ENCODE measurements around the gene CADPS2. TPM values are rescaled to one million over a fixed set of nuclear protein-coding genes. Genes with fewer than 3 reads are reported as not detected.

Gene CADPS2
- total and polyA plus RNA-seq, 2 of the 8 experiments (the other 6 are each of a cell fraction or from before 2014, with no cell fraction given), result 8.9 to 22.3 TPM

DNA sequence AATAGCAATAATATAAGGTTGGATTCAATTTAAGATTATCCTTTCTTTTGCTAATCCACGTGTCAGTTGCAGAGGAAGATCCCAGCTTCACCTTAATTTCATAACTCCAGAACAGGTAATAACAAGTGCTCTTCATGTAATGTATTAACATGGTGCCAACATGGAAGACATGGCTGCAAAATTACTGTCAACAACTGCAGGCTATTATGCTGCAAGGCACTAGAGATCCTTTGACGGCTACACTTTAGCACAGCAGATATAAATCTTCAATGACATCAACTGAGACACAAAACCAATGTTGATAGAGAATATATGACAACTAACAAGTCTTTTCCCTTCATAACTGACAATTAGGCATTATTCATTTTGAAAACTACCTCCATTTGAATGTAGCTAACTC, 283.5 kb downstream of the CADPS2 start:
- ChIA-PET CTCF (ENCODE audit: partially characterized antibody) (no interaction called here), POLR2A (ENCODE audit: partially characterized antibody) (no interaction called here)
- H2BK20ac ChIP-seq (ENCODE audit: low read length), result no peak overlapping the region
- no peak overlapping the region for H3K14ac ChIP-seq (ENCODE audit: insufficient read length)
- no peak overlapping the region for H4K91ac ChIP-seq (replicated peaks; ENCODE audit: insufficient read length, low read length)
- no peak overlapping the region for H3K4me3 ChIP-seq (ENCODE audit: extremely low read depth in 1 of 4, insufficient read depth in 2 of 4, low read depth in 3 of 4, low read length in 4 of 4)
- H3K9ac ChIP-seq (replicated peaks in 1 of 4; ENCODE audit: extremely low read depth in 1 of 4, low read depth in 3 of 4, low read length in 3 of 4), result no peak overlapping the region
- no peak overlapping the region for H2BK12ac ChIP-seq (ENCODE audit: low read depth, low read length)
- peaks cover 0 to 5% (median 0%) of the 10 kb centered on the region in 4 experiments; a peak in 1 of 8 replicates for H3K36me3 ChIP-seq (ENCODE audit: control insufficient read depth in 2 of 4, insufficient read depth in 4 of 4, low read length in 3 of 4)
- H3K27ac ChIP-seq (ENCODE audit: low read depth, low read length), result no peak overlapping the region
- no peaks in the 10 kb centered on the region for H4K20me1 ChIP-seq (replicated peaks in 1 of 2; ENCODE audit: control insufficient read depth in 1 of 2, insufficient read depth in 2 of 2, low read length in 2 of 2)
- DNase-seq (ENCODE audit: low read depth in 1 of 2, low spot score in 2 of 2), result no peak
- no peak overlapping the region for H2BK15ac ChIP-seq (ENCODE audit: low read length)
- no peak overlapping the region for H4K5ac ChIP-seq (ENCODE audit: insufficient read length, low read depth, low read length)
- no peak overlapping the region for H3K4ac ChIP-seq (replicated peaks; ENCODE audit: insufficient read length, low read depth, low read length)
- peaks cover 6 to 8% of the 10 kb centered on the region in 2 experiments; a peak in 2 of 4 replicates for H3K9me3 ChIP-seq (ENCODE audit: insufficient read depth in 2 of 2, low read depth in 1 of 2, low read length in 1 of 2)
- H3K79me2 ChIP-seq (ENCODE audit: control insufficient read depth in 1 of 2, insufficient read depth in 2 of 2, low read length in 2 of 2), result no peaks in the 10 kb centered on the region
- H3K4me1 ChIP-seq (replicated peaks in 1 of 4; ENCODE audit: control insufficient read depth in 3 of 4, insufficient read depth in 4 of 4, low read length in 3 of 4), result no peaks in the 10 kb centered on the region
- no peak for FAIRE-seq
- H3K79me1 ChIP-seq (ENCODE audit: low read depth, low read length), result no peaks in the 10 kb centered on the region
- no peak overlapping the region for H2BK5ac ChIP-seq (ENCODE audit: low read depth, low read length)
- no peak overlapping the region for H2AFZ ChIP-seq (ENCODE audit: low read length)
- no peak overlapping the region for H2AK5ac ChIP-seq (ENCODE audit: low read depth, low read length)
- peaks cover 0 to 1% (median 0%) of the 10 kb centered on the region in 4 experiments; a peak in 1 of 7 replicates for H3K27me3 ChIP-seq (replicated peaks in 1 of 4; ENCODE audit: control insufficient read depth in 3 of 4, extremely low read depth in 1 of 4, insufficient read depth in 3 of 4, low read length in 3 of 4)
- no peak overlapping the region for H2BK120ac ChIP-seq (replicated peaks; ENCODE audit: low read depth, low read length)
- H3K56ac ChIP-seq (replicated peaks; ENCODE audit: insufficient read length, low read depth, low read length), result no peak overlapping the region
- H4K8ac ChIP-seq (ENCODE audit: extremely low read depth, insufficient read depth, low read length), result no peak overlapping the region
- H3K18ac ChIP-seq (ENCODE audit: extremely low read depth, low read length), result no peak overlapping the region
- no peak overlapping the region for H3K23ac ChIP-seq (ENCODE audit: insufficient read length)
- H3K23me2 ChIP-seq (ENCODE audit: low read depth, low read length), result no peaks in the 10 kb centered on the region
- WGBS, 2 experiments (ENCODE audit: extremely low coverage in 1 of 2, insufficient coverage in 1 of 2, insufficient read length in 1 of 2, insufficient replicate concordance in 2 of 2, low coverage in 1 of 2, low lambda C conversion rate in 2 of 2, missing lambda C conversion rate in 1 of 2), result 62% methylated on average over 2 of the region's 2 CpGs; no CpG with 5 or more reads in 1 of the 2 experiments
- H3K4me2 ChIP-seq (ENCODE audit: insufficient read depth in 1 of 2, low read depth in 2 of 2, low read length in 2 of 2), result no peak overlapping the region
- no peak for TF ChIP-seq CHD1 (IDR thresholded peaks at IDR 0.05; ENCODE audit: low read depth, low read length)
- TF ChIP-seq SP4 (IDR thresholded peaks at IDR 0.05; ENCODE audit: low read length), result no peak
- TF ChIP-seq TAF1 (IDR thresholded peaks at IDR 0.05; ENCODE audit: low read depth, low read length), result no peak
- TF ChIP-seq CBX5 (IDR thresholded peaks at IDR 0.05; ENCODE audit: low read depth, low read length), result no peak
- no peak for TF ChIP-seq EZH2 (IDR thresholded peaks at IDR 0.05; ENCODE audit: low read depth, low read length, severe bottlenecking)
- no peak for TF ChIP-seq JUND (IDR thresholded peaks at IDR 0.05; ENCODE audit: low read length)
- no peak for TF ChIP-seq EGR1 (IDR thresholded peaks at IDR 0.05; ENCODE audit: borderline replicate concordance, low read depth, low read length)
- no peak for TF ChIP-seq CTBP2 (IDR thresholded peaks at IDR 0.05; ENCODE audit: borderline replicate concordance, insufficient read depth, insufficient read length, low read length)
- TF ChIP-seq POLR2A (IDR thresholded peaks at IDR 0.05; ENCODE audit: control extremely low read depth in 1 of 2, low read depth in 2 of 2, low read length in 2 of 2), result no peak
- TF ChIP-seq GABPA (IDR thresholded peaks at IDR 0.05; ENCODE audit: borderline replicate concordance, insufficient read depth, low read length), result no peak
- TF ChIP-seq GTF2F1 (IDR thresholded peaks at IDR 0.05; ENCODE audit: borderline replicate concordance, low read depth, low read length), result no peak
- TF ChIP-seq, protein P1, sequence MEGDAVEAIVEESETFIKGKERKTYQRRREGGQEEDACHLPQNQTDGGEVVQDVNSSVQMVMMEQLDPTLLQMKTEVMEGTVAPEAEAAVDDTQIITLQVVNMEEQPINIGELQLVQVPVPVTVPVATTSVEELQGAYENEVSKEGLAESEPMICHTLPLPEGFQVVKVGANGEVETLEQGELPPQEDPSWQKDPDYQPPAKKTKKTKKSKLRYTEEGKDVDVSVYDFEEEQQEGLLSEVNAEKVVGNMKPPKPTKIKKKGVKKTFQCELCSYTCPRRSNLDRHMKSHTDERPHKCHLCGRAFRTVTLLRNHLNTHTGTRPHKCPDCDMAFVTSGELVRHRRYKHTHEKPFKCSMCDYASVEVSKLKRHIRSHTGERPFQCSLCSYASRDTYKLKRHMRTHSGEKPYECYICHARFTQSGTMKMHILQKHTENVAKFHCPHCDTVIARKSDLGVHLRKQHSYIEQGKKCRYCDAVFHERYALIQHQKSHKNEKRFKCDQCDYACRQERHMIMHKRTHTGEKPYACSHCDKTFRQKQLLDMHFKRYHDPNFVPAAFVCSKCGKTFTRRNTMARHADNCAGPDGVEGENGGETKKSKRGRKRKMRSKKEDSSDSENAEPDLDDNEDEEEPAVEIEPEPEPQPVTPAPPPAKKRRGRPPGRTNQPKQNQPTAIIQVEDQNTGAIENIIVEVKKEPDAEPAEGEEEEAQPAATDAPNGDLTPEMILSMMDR (IDR thresholded peaks at IDR 0.05; ENCODE audit: control extremely low read depth in 1 of 3, insufficient read depth in 1 of 3, low read depth in 1 of 3, low read length in 3 of 3), result no peak
- no peak for TF ChIP-seq PHF8 (conservative IDR thresholded peaks at IDR 0.05; ENCODE audit: low read depth, low read length)

Measured in H1 (cell line).